Measurements from ENCODE around the gene RNF145.
A peak's percentile ranks its signal among the peaks of the same experiment; 100 is the strongest.
"Not testable (repeated sequence)": the region's sequence is repeated elsewhere in the genome, so short reads cannot be mapped to it uniquely, and the experiment has no call there.

The RNF145 gene

DNA sequence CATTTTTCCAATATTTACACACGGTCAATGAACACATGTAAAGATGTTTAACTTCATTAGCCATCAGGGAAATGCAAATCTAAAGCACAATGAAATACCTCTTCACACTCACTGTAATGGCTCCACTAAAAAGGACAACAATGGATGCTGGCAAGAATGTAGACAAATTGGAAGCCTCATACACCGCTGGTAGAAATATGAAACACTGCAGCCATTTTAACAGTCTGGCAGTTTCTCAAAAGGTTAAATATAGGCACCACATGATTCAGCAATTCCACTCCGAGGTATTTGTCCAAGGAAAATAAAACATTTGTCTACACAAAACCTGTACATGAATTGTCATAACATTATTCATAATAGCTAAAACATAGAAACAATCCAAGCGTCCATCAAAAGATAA is 20.0 kb downstream of the RNF145 start:
- DNase-seq: no peak

DNA sequence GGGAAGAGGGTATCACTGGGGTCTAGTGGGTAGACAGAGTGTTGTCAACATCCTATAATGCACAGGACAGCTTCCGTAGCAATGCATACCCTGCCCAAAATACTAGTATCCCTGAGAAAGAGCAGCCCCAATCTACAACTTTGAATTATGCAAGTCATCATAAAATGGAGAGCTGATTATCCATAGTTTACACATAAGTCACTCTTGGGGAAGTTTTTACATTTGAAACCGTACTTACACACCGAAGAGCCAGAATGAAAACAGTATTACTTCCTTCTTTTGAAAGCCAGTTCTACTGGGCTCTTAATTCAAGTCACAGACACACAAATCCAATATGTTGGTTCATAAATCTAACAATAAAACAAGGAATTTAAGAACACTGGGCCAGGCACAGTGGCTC is 21.6 kb downstream of the RNF145 start:
- DNase-seq: no peak

DNA sequence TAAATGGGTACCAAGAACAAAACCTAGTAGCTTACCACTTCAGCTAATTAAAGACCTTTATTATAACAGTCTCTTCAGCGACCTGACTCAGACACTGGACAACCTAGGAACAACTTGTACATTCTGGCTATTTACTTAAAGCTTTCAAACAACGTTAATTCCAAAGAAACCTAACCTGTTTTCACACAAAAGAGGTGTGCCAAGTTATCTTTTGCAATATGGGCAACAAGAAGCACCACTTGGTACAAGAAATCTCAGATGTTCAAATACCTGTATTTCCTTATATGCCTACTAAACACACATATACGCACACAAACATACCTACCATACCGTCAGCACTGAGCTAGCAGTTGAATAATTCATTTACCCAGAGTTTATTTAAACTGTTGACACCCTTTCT is 23.0 kb downstream of the RNF145 start:
- no peak for DNase-seq

DNA sequence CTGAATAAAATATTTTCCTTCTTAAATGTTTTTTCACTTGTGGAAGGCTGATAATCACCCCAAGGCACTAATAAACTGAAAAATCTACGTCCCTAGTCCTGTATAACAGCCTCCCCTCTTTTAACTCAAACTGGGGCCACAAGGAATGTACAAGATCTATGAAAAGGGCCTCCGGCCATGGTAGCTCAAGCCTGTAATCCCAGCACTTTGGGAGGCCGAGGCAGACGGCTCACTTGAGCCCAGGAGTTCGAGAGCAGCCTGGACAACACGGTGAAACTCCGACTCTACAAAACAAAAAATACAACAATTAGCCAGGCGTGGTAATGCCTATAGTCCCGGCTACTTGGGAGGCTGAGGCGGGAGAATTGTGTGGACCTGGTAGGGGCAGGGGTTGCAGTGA is 23.6 kb downstream of the RNF145 start:
- no peak for DNase-seq

- DNase-seq: no peak
Observed at GRCh38 chr5:159184858-159185381, 24.4 kb downstream of the RNF145 start.

- no peak for DNase-seq
Observed at GRCh38 chr5:159184236-159184635, 25.1 kb downstream of the RNF145 start.

DNA sequence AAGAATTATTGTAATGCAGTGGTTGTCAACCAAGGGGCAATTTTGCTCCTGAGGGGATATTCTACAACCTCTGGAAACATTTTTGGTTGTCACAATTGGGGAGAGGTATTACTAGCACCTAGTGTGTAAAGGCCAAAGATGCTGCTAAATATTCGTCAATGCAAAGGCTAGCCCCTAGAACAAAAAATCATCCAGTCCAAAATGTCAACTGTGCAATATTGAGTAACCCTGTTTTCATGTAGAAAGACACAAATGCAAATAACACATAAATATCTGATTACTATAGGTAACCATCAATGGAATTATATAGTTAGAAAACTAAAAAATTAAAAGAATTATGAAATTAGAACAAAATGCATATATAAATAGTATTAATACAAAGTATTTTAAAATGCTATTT is 26.1 kb downstream of the RNF145 start:
- no peak for DNase-seq

GRCh38 chr5:159182691-159183090 is 26.7 kb downstream of the RNF145 start:
- DNase-seq: no peak

GRCh38 chr5:159181651-159182050 is 27.7 kb downstream of the RNF145 start:
- no peak for DNase-seq

GRCh38 chr5:159181152-159181551 is 28.2 kb downstream of the RNF145 start:
- DNase-seq: no peak

- no peak for DNase-seq
Observed at GRCh38 chr5:159179529-159180305, 29.6 kb downstream of the RNF145 start.

- peak; percentile 59 for DNase-seq
Observed at GRCh38 chr5:159178978-159179377, 30.4 kb downstream of the RNF145 start.

- peak; percentile 49 for DNase-seq
Observed at GRCh38 chr5:159175547-159175946, 33.8 kb downstream of the RNF145 start.

DNA sequence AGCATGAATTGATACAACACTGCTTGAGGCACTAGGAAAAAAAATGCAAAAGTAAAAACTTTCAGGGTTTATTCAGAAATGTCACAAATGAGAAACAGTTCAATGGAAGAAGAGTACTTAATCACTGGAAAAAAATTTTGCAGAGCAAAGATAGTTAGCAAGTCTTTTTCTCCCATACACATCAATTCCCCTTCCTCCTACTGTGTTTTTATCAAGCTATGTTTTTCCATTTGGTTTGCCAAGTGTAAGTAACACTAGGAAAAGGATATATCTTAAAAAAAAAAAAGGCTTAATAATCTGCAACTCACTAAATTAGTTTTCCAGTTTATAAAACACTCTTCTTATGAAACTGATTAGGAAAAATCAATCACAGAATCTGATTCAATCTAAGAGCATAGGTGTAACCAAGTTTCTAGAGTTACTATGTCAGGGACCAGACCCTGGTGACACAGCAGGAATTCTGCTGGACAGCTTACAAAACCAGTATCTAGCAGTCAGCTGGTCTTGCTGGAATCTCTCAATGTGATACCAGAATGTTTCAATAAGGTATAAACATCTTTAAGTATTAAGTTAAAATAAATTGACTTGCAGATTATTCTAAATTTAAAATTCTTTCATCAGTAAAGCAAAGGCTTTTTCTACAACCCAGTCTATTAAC is 34.7 kb downstream of the RNF145 start:
- no peak for DNase-seq

DNA sequence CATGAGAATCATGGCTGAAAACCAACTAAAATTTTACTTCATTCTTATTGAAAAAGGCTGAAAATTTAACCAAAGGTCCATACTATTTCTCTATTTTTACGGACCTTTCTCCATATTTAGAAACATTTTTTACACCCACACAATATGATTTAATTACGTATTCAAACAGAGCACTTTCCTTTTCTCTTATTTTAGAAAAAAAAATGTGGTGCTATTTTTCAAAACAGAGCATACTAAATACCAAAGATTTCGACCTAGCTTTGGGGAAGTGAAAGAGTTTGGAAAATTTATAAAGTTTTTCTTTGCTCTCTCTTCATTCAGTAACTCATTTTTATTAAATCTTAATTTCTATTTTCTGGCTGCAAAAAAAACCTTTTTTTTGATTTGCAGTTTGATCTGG is 38.1 kb downstream of the RNF145 start:
- no peak for DNase-seq

GRCh38 chr5:159170021-159170420 is 39.3 kb downstream of the RNF145 start:
- no peak for DNase-seq

DNA sequence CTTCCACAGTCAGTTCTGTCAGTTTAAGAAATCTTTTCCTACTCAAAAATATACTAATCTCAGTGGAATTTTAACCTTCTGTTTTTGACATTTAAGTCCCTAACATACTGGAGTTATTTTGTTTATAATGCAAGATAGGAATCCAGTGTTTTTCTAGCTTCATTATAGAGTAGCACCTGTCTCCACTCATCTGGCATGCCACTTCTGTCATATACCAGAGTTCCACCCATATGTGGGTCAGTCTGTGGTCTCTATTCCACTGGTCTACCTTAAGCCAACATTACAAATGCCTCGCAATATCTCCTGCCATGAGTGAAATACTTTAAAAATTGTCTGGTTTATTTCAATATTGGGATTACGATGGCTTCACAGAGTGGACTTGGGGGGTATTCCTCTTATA is 42.9 kb downstream of the RNF145 start:
- no peak for DNase-seq

DNA sequence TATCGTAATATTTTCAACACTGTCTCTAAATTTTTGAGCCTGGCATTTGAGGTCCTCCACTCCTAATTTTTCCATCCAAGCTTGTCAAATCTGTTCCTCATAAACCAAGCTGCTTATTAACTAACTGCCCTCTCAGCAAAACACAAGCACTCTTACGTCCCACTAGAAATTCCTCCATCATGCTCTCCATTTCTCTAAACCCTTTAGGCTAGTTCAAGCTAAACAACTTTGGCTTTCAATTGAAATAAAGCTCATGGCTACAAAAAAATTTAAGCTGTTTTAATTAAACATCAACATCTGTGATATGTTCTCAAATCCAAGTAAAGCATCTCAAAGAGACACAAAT is 45.7 kb downstream of the RNF145 start:
- DNase-seq: no peak

DNA sequence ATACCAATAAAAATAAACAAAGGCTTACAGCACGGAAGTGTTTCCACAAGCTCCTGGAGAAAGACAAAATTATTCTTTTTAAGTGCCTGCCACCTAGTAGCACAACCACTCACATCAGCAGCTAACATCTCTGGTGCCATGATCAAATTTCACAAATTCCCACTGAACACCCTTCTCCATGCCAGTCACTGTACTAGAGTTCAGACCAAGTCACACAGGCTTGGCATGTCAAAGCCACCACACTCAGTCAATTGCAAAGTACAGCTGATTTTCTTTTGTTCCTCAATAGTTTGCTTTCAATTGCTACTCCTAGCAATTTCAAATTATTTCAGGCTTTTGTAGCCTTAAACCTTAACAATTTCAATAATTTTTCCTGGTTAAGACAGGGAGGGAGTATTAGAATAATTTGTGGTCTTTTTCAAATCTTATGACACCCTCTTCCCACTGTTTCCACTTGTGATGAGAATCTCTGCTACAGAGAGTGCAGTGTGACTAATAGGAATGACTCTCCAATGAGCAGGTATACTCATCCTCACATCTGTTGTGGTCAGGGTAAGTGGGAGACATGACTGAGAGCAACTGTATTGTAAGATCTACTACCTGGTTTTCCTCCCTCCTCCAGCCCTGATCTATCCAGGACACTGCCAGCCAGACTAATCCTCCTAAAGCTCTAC is 46.2 kb downstream of the RNF145 start:
- no peak for DNase-seq

DNA sequence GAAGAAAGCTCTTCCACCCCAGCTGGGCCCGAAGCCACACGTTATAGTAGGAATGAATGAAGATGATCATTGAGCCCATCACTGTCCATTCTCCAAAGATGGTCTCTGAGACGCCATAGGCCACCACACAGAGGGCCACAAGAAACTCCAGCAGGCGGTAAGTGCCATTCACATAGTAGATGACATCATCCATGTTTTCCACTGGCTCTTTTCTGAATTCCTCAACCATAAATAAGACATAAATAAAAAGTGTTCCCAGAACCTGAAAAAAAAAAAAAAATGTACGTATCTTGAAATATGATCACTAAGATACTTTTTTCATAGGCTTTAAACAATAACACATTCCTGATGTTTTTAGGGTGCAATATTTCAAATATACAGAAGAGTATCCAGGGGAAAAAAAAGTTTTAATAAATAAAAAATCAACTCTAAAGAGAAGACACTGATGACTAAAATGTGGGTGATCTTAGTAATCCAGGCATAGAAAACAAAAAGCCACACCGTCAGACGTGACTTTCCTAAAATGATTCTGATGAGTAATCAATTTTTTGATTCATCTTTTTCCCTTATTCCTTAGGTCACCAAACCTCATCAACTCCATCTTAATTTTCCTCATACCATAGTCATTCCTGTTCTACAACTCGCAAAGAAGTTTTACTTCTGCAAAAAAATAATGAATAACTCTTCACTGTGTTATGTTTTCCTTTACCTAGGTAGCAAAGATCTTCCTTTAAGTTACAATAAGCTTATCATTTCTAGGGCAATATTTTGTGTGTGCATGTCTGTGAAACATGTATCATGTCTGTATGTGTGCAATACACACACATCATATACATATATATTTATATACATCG is 47.8 kb downstream of the RNF145 start:
- DNase-seq: no peak

DNA sequence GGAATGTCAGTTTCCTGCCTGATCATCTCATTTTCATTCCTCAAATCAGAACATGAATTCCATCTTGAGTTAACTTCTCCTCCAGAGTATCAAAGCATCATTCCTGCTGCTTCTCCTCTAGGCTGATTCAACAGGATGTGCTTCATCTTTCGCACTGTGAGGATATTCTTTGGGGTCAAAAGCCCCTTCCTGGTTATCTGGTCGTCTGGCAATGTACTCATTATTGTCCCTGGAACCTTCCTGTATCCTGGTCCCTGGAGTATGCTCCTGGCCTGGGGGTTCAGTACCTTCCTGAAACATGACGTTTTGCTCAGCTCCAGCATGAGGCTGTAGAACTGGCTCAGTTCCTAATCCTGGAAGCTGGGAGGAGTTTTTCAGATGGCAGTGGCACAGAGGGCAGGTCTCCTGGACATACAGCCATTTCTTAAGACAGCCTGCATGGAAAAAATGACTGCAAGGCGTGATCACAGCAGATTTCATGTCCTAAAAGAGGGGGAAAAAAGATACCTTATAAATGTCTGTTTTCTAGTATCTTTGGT is 50.7 kb downstream of the RNF145 start:
- DNase-seq: not testable (repeated sequence)

DNA sequence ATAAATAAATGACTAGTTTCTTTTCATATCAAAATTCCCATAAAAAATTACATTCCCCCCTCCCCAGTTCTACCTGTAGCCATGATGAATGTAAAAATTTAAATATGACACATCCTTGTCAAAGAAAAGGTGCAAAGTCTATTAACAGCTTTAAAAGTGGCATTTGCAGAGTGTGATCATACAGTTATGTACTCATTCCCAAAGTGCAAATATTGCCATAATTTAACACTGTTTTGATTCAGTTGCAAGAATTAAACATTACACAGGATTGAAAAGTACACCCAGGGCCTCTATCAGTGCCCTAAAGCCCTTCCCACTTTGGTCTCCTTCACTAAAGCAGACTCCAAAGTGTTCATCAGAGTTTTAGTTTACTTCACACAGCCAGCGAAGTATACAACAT is 51.8 kb downstream of the RNF145 start:
- no peak for DNase-seq

All from hematopoietic multipotent progenitor cell treated with erythropoietin and hydrocortisone succinate and interleukin-3 and kit ligand, for 4 days (in vitro differentiated cells).